ENCODE results near the gene CCL7. TPM values are rescaled to one million over a fixed set of nuclear protein-coding genes. Genes with fewer than 3 reads are reported as not detected.

The CCL7 gene
- total and polyA plus RNA-seq, 8 donors, result 0.96 to 3.7 TPM; not detected in 6

DNA sequence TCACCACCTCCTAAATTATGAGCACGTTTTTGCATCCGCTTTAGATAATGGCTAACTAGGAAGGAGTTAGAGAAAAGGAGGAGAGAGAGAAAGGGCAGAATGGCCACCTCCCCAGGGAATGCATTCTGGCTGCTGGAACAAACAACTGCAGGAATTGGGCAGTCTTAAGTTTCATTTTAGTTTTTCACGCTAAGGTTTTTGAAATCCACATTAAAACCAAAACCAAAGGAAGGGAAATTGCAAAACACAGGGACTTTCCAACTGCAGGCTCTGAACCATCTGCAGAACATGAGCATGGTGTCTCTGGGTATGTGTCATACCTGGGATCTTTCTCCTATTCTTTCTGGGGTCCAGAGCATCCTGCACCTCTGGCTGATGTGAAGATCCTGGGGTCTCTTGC is 37.1 kb downstream of the CCL7 start:
- H3K4me3 ChIP-seq, result no peak overlapping the region
- no peaks in the 10 kb centered on the region for H3K27me3 ChIP-seq
- H3K4me1 ChIP-seq, result peaks cover 0 to 29% of the 10 kb centered on the region in 2 donors
- no peaks in the 10 kb centered on the region for H3K36me3 ChIP-seq
- TF ChIP-seq, protein P1, sequence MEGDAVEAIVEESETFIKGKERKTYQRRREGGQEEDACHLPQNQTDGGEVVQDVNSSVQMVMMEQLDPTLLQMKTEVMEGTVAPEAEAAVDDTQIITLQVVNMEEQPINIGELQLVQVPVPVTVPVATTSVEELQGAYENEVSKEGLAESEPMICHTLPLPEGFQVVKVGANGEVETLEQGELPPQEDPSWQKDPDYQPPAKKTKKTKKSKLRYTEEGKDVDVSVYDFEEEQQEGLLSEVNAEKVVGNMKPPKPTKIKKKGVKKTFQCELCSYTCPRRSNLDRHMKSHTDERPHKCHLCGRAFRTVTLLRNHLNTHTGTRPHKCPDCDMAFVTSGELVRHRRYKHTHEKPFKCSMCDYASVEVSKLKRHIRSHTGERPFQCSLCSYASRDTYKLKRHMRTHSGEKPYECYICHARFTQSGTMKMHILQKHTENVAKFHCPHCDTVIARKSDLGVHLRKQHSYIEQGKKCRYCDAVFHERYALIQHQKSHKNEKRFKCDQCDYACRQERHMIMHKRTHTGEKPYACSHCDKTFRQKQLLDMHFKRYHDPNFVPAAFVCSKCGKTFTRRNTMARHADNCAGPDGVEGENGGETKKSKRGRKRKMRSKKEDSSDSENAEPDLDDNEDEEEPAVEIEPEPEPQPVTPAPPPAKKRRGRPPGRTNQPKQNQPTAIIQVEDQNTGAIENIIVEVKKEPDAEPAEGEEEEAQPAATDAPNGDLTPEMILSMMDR (IDR thresholded peaks at IDR 0.05), result no peak
- H3K27ac ChIP-seq, result peak overlapping the region in 1 of 2 donors; percentile 42
- DNase-seq, result no peak
- peak; percentile 40 for ATAC-seq
- intact Hi-C loops (cut with DNase I), result loop anchor here in 1 of 2 donors (5.0 kb wide), 1 partner anchor 105 kb away; no protein-coding TSS in a partner anchor
- H3K9me3 ChIP-seq, result no peaks in the 10 kb centered on the region

DNA sequence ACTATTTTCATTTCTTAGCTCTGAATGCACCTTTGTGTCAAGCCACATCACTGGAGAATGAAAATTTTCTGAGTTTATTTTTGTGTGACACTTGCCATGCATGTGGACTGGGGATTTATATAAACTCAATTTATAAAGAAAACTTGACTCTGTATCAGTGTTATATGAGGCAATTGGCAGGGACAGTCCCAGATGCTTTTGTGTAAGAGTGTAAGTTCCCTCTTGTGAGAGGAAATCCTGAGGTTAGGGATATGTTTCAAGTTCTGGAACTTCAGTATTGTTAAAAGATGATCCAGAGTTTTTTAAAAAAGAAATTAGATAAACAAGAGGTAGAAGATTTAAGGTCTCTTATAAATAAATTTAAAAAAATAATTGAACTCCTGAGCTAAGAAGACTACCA is 38.4 kb downstream of the CCL7 start:
- TF ChIP-seq, protein P1 (IDR thresholded peaks at IDR 0.05), result no peak
- DNase-seq (no peak), ATAC-seq (no peak)
- no peaks in the 10 kb centered on the region for H3K9me3 ChIP-seq
- H3K4me1 ChIP-seq, result peaks cover 0 to 30% of the 10 kb centered on the region in 2 donors
- H3K27ac ChIP-seq, result no peak overlapping the region
- no peaks in the 10 kb centered on the region for H3K36me3 ChIP-seq
- H3K4me3 ChIP-seq, result no peak overlapping the region
- no peaks in the 10 kb centered on the region for H3K27me3 ChIP-seq
- intact Hi-C loops (cut with DNase I), result loop anchor here in 1 of 2 donors (5.0 kb wide), 1 partner anchor 106 kb away; no protein-coding TSS in a partner anchor

DNA sequence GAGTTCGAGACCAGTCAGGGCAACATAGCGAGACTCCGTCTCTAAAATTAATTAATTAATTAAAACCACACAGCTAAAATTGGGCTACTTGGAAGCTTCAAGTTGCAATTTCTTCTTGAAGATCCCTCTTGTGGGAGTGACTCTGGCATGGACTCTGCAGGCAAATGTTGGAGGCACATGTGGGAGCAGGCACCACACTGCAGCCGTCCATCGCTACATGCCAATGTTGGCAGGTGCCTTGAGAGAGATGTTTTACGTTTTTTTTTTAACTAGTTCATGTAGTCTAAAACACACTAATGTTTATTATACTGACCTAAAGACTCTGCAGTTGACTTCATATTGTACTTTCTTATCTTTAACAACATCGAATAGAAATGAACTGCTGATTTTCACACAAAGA is 41.3 kb downstream of the CCL7 start:
- Histone ChIP-seq H3K36me3 (no peaks in the 10 kb centered on the region), H3K27me3 (no peaks in the 10 kb centered on the region), H3K4me3 (no peak overlapping the region), H3K27ac (no peak overlapping the region), H3K4me1 (peaks cover 0 to 44% of the 10 kb centered on the region in 2 donors), H3K9me3 (no peaks in the 10 kb centered on the region)
- DNase-seq (no peak), ATAC-seq (no peak)
- intact Hi-C loops (cut with DNase I), result no loop called here
- TF ChIP-seq, protein P1 (IDR thresholded peaks at IDR 0.05), result no peak

DNA sequence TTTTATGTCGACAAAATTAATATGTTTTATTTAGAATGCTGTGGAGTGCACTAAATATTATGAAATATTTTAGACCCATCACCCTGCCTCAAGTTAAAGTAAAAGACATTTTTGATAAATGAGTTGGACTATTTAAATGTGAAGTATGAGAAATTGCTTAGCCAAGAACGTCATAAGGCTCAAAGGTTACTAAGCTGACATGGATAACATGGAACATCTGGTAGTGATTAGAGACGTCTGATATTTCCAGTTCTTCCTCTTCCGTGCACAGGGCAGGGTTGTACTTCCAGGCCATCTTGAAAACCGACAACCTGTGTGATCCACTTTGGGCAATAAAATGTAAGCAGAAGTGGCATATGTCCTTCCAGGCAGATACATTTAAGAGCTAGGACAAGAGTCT is 42.1 kb downstream of the CCL7 start:
- DNase-seq, result no peak
- intact Hi-C loops (cut with DNase I), result no loop called here
- H3K27me3 ChIP-seq, result no peaks in the 10 kb centered on the region
- no peaks in the 10 kb centered on the region for H3K9me3 ChIP-seq
- no peak for ATAC-seq
- H3K4me3 ChIP-seq, result no peak overlapping the region
- H3K36me3 ChIP-seq, result no peaks in the 10 kb centered on the region
- TF ChIP-seq, protein P1 (IDR thresholded peaks at IDR 0.05), result no peak
- H3K4me1 ChIP-seq, result peaks cover 0 to 36% of the 10 kb centered on the region in 2 donors
- H3K27ac ChIP-seq, result no peak overlapping the region

DNA sequence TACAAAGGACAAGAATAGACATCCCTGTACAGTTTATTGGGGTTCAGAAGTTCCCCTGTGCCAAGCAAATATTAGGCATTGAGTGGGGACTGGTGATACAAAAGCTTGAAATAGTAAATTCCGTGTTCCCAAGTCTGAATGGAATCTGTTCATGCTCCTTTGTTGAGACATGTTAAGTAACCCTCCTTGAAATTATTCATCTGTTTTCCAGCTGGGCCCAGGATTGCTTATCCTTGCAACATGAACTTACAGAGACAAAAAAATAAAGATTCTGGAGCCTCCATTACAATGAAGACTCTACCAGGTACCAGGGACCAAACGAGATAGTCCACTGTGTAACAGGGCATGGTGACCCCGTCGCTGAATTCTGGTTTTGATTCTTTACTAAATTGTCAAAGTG is 43.1 kb downstream of the CCL7 start:
- Histone ChIP-seq H3K27me3 (no peaks in the 10 kb centered on the region), H3K36me3 (no peaks in the 10 kb centered on the region), H3K4me3 (no peak overlapping the region), H3K4me1 (peaks cover 0 to 25% of the 10 kb centered on the region in 2 donors), H3K27ac (no peak overlapping the region), H3K9me3 (no peaks in the 10 kb centered on the region)
- no peak for ATAC-seq
- intact Hi-C loops (cut with DNase I), result no loop called here
- TF ChIP-seq, protein P1 (IDR thresholded peaks at IDR 0.05), result no peak
- DNase-seq, result peak in 1 of 4 donors; percentile 57
